Measurements from ENCODE around the gene ZMYND8.

ZMYND8 gene

DNA sequence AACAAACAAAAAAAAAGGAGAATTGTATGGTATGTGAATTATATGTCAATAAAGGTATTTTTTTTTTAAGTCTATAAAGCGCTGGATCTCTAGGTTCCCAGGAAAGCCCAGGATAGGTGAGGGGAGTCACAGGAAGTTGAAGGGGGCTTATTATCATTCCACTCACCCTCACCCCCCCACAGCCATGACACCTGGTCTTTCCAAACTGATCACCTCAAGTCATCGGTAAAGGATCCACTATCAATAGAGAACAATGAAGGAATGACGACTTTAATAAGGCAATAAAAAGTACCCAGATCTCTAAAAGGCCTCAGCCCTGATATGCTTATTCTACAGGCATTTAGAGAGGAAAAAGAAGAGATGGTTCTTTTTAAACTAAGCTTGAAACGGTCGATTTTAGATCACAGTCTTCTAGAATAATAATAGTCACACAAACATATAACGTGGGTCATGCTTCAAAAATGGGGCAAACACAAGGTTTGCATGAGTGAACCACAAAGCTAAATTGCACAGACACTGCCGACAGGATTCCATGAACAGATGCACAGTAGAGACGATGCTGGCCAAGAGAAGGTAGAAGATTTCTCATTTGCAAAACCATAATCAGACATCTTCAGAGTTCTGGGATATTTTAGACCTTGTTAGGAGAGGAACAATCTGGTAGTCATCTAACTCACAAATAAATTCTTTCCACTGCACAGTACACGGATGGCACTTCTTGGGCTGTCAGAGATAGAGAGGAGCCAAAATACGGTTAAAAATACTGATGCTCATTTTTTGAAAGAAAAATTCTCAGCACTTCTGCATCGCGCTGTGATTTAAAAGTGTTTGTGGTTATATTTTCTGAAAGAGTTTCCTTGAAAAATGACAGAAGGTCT, 21.0 kb downstream of the ZMYND8 start:
- DNase-seq (ENCODE audit: low read depth in 2 of 3, low spot score in 2 of 3), result no peak

- DNase-seq (ENCODE audit: low read depth in 2 of 3, low spot score in 2 of 3), result no peak
Measured at GRCh38 chr20:47334022-47334551, 22.4 kb downstream of the ZMYND8 start.

DNA sequence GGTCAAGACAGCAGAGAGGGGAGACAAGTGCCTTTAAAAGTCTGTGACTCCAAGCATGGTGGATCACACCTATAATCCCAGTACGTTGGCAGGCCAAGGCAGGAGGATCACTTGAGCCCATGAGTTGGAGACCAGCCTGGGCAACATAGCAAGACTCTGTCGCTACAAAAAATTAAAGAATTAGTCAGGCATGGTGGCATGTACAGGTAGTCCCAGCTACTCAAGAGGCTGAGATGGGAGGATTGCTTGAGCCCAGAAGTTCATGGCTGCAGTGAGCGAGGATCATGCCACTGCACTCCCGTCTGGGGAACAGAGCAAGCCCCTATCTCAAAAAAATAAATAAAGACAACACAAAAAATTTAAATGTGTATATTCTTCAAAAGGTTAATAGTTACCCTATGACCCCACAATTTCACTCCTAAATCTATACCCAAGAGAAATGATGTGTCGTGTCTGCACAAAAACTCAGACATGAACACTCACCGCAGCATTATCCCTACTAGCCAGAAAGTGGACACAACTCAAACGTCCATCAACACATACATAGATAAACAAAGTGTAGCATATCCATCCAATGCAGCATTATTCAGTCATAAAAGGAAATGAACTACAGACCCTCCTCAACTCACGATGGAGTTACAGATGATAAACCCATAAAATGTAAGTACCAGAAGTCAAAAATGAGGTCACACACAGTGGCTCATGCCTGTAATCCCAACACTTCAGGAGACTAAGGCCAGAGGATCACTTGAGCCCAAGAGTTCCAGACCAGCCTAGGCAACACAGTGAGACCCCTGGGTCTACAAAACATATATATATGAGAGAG, 23.9 kb downstream of the ZMYND8 start:
- no peak for DNase-seq (ENCODE audit: low read depth in 2 of 3, low spot score in 2 of 3)

DNA sequence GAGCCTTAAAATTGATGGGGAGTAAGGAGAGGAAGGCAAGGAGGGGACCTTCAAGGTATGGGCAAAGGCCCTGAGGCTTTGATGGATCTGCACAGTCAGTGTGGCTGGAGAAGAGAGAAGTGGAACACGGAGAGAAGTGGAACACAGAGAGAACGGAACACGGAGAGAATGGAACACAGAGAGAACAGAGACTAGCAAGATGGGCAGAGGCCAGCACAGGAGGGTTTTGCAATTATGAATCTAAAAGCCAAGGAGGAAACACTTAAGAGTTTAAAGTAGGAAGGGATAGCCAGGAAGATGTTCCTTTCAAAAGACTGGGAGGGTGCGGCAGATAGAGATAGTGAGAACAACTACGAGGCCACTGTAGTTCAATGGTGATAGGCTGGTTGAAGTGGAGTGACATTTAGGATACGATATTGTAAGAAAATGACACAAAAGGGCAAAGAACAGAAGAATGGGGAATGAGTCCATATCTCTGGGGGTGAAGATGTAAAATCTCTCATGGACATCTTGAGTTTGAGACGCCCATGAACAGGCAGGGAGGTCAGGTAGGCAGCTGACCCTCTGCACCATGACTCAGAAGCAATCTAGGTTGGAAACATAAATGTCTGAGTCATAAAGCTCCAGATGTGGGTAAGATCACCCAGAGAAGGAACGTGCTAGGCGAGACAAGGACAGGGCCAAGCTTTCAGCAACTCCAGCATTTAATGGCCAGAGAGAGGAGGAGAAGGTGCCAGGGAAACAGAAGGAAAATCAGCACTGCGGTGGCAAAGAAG, 25.4 kb downstream of the ZMYND8 start:
- no peak for DNase-seq (ENCODE audit: low read depth in 2 of 3, low spot score in 2 of 3)

- no peak for DNase-seq (ENCODE audit: low read depth in 2 of 3, low spot score in 2 of 3)
Measured at GRCh38 chr20:47330071-47330470, 26.4 kb downstream of the ZMYND8 start.

DNA sequence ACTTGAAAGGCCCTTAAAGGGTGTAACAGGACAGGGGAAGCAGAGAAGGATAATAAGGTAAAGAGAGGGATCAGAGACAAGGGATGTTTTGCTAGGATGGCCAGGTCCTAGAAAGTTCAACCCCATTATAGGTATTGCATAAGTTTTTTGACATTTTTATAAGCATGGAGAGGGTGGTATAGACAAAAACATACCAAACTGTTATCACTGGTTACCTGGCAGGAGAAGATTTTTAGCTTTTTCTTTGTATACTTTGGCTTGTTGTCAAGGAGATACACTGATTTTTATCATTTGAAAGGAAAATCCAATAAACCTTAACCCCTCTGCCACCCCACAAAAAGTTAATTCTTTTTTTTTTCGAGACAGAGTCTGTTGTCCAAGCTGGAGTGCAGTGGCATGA, 28.4 kb downstream of the ZMYND8 start:
- no peak for DNase-seq (ENCODE audit: low read depth in 2 of 3, low spot score in 2 of 3)

GRCh38 chr20:47327711-47328110, 28.8 kb downstream of the ZMYND8 start:
- no peak for DNase-seq (ENCODE audit: low read depth in 2 of 3, low spot score in 2 of 3)

- no peak for DNase-seq (ENCODE audit: low read depth in 2 of 3, low spot score in 2 of 3)
Measured at GRCh38 chr20:47326658-47327268, 29.7 kb downstream of the ZMYND8 start.

DNA sequence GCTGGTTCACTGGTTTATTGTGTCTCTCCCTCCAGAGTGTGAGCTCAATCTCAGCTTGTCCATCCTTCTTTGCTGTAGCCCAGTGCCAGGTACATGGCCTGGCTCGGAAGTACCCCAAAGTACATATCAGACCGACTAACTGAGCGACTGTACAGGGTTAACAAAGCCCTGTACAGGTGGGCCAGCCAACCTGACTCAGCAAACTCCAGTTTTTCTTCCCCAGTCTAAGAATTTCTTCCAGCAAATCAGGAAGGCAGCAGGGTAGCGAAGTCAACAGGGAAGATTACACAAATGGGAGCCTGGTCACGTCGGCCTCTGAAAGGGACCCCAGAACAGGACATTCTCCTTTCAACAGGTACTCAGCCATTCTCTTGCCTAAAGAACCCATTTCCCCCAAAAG, 31.3 kb downstream of the ZMYND8 start:
- no peak for DNase-seq (ENCODE audit: low read depth in 2 of 3, low spot score in 2 of 3)

DNA sequence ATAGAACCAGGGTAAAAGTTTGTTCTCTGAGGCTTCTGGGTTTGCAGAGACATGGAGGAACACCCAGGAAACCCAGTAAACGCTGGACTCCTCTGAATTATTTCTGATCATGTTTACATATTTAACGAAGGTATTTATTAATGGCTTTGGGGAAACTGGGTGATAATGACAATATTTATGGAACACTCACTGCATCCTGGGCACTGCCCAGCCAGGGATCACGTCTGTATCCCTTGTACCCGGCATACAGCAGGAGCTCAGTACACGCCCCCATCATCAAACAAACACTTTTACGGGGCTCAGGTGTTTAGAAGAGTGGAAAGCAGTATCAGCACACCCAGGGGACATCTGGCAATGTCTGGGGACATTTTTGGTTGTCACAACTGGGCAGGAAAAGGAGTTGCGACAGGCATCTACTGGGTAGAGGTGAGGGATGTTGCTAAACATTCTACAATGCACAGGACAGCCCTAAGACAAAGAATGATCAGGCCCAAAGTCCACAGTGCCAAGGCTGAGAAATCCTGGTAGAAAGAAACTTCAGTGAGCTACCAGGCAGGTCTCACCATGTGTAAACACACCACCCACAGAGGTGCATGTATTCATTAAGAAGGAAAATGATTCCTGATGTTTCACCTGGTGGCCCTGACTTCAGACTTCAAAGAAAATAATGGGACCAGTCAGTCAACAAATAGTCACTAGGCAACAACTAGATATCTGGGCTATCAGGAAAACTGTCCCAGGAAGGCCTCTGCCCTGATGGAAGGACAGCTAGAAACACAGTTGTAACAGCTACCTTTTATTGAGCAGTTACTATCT, 35.3 kb downstream of the ZMYND8 start:
- no peak for DNase-seq (ENCODE audit: low read depth in 2 of 3, low spot score in 2 of 3)

DNA sequence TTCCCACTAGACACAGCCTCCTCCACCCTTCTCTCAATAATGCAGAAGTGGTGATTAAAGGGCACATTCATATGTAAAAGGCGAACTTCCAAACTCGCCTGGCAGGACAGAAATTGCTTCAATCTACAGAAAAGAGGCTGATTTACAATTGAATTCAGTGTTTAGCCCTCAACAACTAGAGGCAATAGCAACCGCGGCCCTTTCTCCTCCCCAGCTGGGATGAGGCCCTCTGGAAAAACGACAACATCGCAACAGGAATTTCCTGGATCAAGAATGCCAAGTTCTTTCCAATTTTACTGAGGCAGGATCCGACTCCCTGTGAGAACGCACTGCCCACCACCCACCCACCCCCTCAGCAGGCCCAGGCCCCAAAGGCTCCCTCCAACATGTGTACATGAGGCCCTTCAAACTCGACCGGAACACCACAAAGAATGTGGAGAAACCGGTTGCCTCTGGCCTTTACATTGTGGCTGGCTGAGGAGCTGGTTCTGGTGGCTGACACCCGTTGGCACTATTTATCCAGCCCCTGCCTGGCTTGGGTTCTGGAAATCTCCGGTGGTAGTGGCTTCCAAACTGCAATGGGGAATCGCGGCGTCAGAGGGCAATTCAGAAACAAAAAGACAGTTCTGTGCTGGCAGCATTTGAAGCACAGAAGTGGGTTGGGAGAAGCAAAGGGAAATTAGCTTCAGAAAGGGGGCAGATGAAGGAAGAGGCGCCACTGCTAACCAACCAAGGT, 36.8 kb downstream of the ZMYND8 start:
- DNase-seq (ENCODE audit: low read depth in 2 of 3, low spot score in 2 of 3), result no peak

DNA sequence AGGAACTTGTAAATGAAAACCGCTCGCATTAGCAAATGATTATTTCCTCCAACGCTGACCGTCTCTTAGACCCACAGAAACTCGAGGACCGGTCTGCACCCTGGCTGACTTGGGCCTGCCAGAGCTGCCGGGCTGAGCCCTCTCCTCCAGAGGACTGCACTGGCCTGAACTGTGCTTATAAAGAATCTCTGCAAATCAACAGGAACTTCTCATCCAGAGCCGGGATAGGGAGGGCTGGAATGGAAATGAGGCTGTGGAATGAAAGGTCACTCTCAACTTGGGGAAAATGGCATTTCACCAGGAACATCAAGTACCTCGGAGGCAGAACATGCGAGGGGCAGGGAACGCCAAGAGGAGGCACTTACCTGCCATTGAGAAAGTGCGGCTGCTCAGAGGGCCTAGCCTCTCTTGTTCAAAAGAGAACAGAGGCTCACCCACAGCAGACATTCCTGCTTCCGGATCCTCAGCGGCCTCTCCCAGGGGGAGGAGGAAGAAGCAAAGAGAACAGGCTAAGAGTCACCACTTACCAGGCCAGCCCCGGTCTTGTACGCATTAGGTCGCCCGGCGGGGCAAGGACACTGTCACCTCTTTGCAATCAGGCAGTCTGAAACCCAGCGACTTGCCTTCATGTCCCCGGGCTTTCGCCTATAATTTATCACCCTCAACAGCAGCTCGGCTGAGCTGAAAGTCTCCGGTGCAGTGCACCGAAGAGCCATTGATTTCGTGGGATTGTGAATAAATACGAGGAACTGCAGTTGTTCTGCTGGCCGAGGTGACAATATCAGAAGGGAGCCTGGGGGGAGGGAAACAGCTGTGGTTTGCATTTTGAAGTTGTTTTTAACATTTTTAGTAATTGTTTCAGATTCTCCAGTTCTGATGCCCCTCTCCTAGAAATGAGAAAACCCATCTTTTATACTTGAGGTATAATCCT, 37.6 kb downstream of the ZMYND8 start:
- no peak for DNase-seq (ENCODE audit: low read depth in 2 of 3, low spot score in 2 of 3)

- DNase-seq (ENCODE audit: low read depth in 2 of 3, low spot score in 2 of 3), result no peak
Measured at GRCh38 chr20:47318027-47318585, 38.4 kb downstream of the ZMYND8 start.

DNA sequence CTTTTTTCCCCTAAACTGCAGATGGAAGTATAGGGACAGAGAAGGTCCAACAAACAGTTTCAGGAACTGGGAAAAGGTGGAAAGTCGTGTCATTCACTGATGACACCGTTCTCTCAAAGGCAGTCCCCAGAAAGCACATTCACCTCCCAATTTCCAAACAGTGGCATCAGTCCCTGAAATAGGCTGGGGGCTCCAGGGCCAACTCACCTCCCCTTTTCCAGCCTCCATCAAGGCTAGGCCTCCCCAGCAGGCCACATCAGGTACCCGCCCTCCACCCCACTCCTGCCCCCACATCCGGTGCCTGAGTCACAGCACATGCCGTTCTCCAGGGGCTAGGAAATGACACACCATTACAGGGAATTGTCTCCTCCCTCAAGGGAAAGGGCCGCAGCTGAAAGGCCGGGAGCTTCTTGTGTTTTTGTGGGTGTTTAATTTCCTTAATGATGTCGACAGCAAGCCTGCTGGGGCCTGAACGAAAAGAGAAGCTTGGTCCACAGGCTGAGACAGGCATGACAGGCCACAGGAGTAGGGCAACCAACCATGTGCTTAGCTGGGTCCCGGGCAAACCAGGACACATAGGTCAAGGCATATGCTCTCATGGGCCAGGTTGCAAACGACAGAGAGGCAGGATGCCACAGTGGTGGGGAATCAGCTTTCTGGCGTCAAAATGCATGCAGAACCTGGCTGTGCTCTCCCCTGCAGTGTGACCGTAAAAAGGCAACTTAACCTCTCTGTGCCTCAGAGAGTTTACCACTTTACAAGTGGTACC, 39.2 kb downstream of the ZMYND8 start:
- peak; percentile 16 to 29 (median 27) for DNase-seq (ENCODE audit: low read depth in 2 of 3, low spot score in 2 of 3)

DNA sequence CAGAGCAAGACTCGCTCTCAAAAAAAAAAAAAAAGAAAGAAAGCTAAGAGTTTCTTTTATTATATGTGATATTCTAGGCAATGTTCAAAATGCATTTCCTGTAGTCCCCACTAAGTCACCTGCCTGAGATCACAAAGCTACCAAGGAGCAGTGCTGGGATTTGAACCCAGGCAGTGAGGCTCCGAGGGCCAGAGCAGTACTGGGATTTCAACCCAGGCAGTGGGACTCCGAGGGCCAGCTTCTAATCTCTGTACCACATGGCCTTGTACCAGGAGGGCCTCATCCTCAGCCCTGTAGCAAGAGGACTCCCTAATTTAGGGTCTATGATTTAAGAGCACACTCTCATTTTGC, 39.7 kb downstream of the ZMYND8 start:
- no peak for DNase-seq (ENCODE audit: low read depth in 2 of 3, low spot score in 2 of 3)

DNA sequence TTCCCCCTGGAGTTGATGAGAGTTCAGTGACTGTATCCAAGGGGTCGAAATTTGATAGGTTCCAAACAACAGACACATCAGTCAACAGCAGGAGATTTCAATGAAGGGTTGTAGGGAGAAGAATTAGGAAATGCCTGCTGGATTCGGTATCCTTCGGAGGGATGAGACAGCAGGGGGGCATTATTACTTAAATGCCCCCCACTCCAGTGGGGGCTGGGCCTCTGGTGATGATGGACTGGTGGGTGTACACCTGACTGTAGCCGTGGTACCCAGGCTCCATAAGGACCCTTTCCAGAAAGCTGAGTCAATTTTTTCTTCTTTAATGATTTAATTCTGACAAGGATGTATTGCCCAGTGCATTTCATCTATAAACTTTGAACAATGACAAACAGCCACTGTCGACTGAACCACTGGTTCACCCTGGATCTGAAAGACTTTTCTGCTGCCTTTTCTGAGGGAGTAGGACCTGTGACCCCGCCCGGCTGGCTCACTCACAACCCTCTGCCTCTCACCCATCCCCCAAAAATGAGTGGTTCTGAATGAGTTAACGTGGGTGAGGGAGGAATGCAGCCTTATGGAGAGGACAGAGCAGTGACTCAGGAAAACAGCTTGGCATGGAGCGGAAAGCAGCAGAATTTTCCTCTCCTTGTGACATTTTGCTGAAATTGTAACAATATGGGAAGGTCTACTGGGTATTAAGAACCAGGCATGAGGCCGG, 41.0 kb downstream of the ZMYND8 start:
- no peak for DNase-seq (ENCODE audit: low read depth in 2 of 3, low spot score in 2 of 3)

All from activated CD8-positive, alpha-beta memory T cell treated with anti-CD3 and anti-CD28 coated beads for 48 hours (primary cell).